Uterus (tissue), 4 donors: ENCODE measurements around the gene LRRTM1. TPM values are rescaled to one million over a fixed set of nuclear protein-coding genes. Genes with fewer than 3 reads are reported as not detected.

Experiments used
- DNase-seq, 2 donors: peaks; one replicate each; pipeline ENCODE4 v3.0.0-alpha.2; 2019 to 2020
- H3K27ac ChIP-seq, 2 donors: fragments of 200-600 bp; sonication (generic); 1 replicate in 1 of 2; 2 replicates in 1 of 2; pipeline ENCODE4 v1.5.1; 2016 to 2018
- H3K27me3 ChIP-seq, 2 donors: fragments of 200-600 bp; sonication (generic); one replicate each; pipeline ENCODE4 v1.5.1; 2018 to 2019; ENCODE audit warnings: control low read depth in 1 of 2
- H3K36me3 ChIP-seq, 2 donors: fragments of 200-600 bp; sonication (generic); one replicate each; pipeline ENCODE4 v1.5.1; 2019; ENCODE audit warnings: control low read depth in 1 of 2
- H3K4me1 ChIP-seq, 2 donors: fragments of 200-600 bp; sonication (generic); one replicate each; pipeline ENCODE4 v1.5.1; 2018 to 2019; ENCODE audit warnings: control low read depth in 1 of 2
- H3K4me3 ChIP-seq, 2 donors: fragments of 200-600 bp; sonication (generic); 1 replicate in 1 of 2; 2 replicates in 1 of 2; pipeline ENCODE4 v1.5.1; 2018 to 2019; ENCODE audit warnings: mild to moderate bottlenecking in 1 of 2
- H3K9me3 ChIP-seq, 2 donors: fragments of 200-600 bp; sonication (generic); one replicate each; pipeline ENCODE4 v1.5.1; 2019; ENCODE audit warnings: control low read depth in 1 of 2
- POLR2A ChIP-seq, 2 donors: fragments of 450-650 bp; IDR thresholded peaks; one replicate each; pipeline ENCODE4 v1.6.1; 2016; ENCODE audit warnings: antibody characterized with exemption in 2 of 2, mild to moderate bottlenecking in 1 of 2, moderate library complexity in 1 of 2
- intact Hi-C: fragments of 100-400 bp; cut with DNase I; formaldehyde crosslinking; loops from one replicate; pipeline ENCODE4 v1.15.1; 2023; ENCODE audit warnings: low total_unique reads
- total RNA-seq, 4 donors: library from RNA; depleted of rRNA in 3 of 4; stranded (reverse); fragments of >200 nt in 3 of 4; gene quantifications; one replicate each; pipeline versions ENCODE4 v1.1.0 to v1.2.4, GENCODE V29; 2014 to 2023
- TF ChIP-seq, protein P1 (sequence below), 4 experiments: fragments of 200-600 bp in 2 of 4; fragments of 450-650 bp in 2 of 4; sonication (generic) in 2 of 4; IDR thresholded peaks; one replicate each; pipeline ENCODE4 v1.5.1; 2016 to 2019; ENCODE audit warnings: antibody characterized with exemption in 4 of 4, mild to moderate bottlenecking in 2 of 4, moderate library complexity in 1 of 4
- donor health status: DM: yes; HTN: yes; CAD: no.

The LRRTM1 gene
- total RNA-seq, 4 donors from 2014 or later, result 10.4 TPM; not detected in 3

GRCh38 chr2:80329491-80329890, 24.9 kb upstream of the LRRTM1 start:
- Histone ChIP-seq H3K27me3 (no peaks in the 10 kb centered on the region), H3K9me3 (no peaks in the 10 kb centered on the region), H3K4me1 (no peaks in the 10 kb centered on the region), H3K36me3 (no peaks in the 10 kb centered on the region), H3K4me3 (no peak overlapping the region), H3K27ac (no peak overlapping the region)
- DNase-seq, result no peak
- intact Hi-C loops, result no loop called here
- TF ChIP-seq, protein P1, sequence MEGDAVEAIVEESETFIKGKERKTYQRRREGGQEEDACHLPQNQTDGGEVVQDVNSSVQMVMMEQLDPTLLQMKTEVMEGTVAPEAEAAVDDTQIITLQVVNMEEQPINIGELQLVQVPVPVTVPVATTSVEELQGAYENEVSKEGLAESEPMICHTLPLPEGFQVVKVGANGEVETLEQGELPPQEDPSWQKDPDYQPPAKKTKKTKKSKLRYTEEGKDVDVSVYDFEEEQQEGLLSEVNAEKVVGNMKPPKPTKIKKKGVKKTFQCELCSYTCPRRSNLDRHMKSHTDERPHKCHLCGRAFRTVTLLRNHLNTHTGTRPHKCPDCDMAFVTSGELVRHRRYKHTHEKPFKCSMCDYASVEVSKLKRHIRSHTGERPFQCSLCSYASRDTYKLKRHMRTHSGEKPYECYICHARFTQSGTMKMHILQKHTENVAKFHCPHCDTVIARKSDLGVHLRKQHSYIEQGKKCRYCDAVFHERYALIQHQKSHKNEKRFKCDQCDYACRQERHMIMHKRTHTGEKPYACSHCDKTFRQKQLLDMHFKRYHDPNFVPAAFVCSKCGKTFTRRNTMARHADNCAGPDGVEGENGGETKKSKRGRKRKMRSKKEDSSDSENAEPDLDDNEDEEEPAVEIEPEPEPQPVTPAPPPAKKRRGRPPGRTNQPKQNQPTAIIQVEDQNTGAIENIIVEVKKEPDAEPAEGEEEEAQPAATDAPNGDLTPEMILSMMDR (IDR thresholded peaks at IDR 0.05), result no peak
- no peak for TF ChIP-seq POLR2A (IDR thresholded peaks at IDR 0.05)

DNA sequence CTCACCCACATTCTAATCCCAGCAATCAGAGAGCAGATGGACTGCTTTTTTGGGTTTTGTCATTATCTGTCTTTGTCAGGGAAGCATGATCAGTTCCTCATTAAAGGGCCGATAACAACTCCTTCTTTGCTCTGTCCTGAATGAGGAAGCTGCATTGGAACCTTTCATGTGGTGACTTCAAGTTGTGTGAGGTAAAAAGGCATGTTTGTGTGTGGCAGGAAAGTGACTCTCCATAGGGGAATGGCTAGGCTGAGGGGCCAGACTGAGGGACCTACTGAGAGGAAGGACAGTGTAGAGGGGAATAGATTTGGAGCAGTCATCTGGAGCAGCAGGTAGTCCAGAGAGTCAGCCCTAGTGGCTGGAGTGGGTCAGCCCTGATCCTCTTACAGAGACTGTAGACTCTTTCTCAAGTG, 23.6 kb upstream of the LRRTM1 start:
- intact Hi-C loops, result no loop called here
- H3K4me1 ChIP-seq, result no peaks in the 10 kb centered on the region
- H3K4me3 ChIP-seq, result no peak overlapping the region
- no peaks in the 10 kb centered on the region for H3K36me3 ChIP-seq
- no peaks in the 10 kb centered on the region for H3K9me3 ChIP-seq
- no peak for DNase-seq
- H3K27ac ChIP-seq, result no peak overlapping the region
- TF ChIP-seq, protein P1 (IDR thresholded peaks at IDR 0.05), result no peak
- TF ChIP-seq POLR2A (IDR thresholded peaks at IDR 0.05), result no peak
- H3K27me3 ChIP-seq, result no peaks in the 10 kb centered on the region

GRCh38 chr2:80326861-80327260, 22.3 kb upstream of the LRRTM1 start:
- Histone ChIP-seq H3K36me3 (no peaks in the 10 kb centered on the region), H3K9me3 (no peaks in the 10 kb centered on the region), H3K4me1 (no peaks in the 10 kb centered on the region), H3K4me3 (no peak overlapping the region), H3K27me3 (no peaks in the 10 kb centered on the region), H3K27ac (no peak overlapping the region)
- intact Hi-C loops, result no loop called here
- no peak for DNase-seq
- TF ChIP-seq, protein P1 (IDR thresholded peaks at IDR 0.05), result no peak
- no peak for TF ChIP-seq POLR2A (IDR thresholded peaks at IDR 0.05)

GRCh38 chr2:80326214-80326613, 21.7 kb upstream of the LRRTM1 start:
- Histone ChIP-seq H3K9me3 (no peaks in the 10 kb centered on the region), H3K4me3 (no peak overlapping the region), H3K27ac (no peak overlapping the region), H3K36me3 (no peaks in the 10 kb centered on the region), H3K4me1 (no peaks in the 10 kb centered on the region), H3K27me3 (no peaks in the 10 kb centered on the region)
- TF ChIP-seq, protein P1 (IDR thresholded peaks at IDR 0.05), result peak in 1 of 4 experiments; percentile 29
- no peak for TF ChIP-seq POLR2A (IDR thresholded peaks at IDR 0.05)
- intact Hi-C loops, result no loop called here
- DNase-seq, result no peak

DNA sequence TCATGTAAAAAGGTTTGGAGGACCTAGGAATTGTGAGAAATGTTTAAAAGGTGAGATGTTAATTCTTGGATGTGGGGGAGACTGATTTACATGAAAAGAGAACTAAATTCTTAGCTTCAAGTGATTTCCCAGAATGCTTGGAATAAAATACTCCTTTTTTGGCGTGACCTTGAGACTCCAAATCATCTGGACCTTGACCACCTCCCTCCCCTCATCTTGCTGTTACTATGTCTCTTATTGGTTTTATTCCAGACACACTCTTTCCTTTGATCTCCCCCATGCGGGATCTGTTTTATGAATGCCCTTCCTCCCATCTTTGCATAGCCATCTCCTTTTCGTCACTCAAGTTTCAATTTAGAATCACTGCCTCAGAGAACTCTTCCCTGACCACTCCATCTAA, 20.0 kb upstream of the LRRTM1 start:
- no peak overlapping the region for H3K4me3 ChIP-seq
- TF ChIP-seq, protein P1 (IDR thresholded peaks at IDR 0.05), result no peak
- no peak for TF ChIP-seq POLR2A (IDR thresholded peaks at IDR 0.05)
- H3K27me3 ChIP-seq, result no peaks in the 10 kb centered on the region
- DNase-seq, result no peak
- no peaks in the 10 kb centered on the region for H3K9me3 ChIP-seq
- intact Hi-C loops, result no loop called here
- no peak overlapping the region for H3K27ac ChIP-seq
- no peaks in the 10 kb centered on the region for H3K4me1 ChIP-seq
- H3K36me3 ChIP-seq, result no peaks in the 10 kb centered on the region
